Left renal pelvis (tissue), 4 donors: ENCODE results near the gene EREG. TPM values are rescaled to one million over a fixed set of nuclear protein-coding genes. Genes with fewer than 3 reads are reported as not detected.

ENCODE experiments used
- DNase-seq, 4 donors: peaks; one replicate each; pipeline ENCODE4 v3.0.0-alpha.2; 2013; ENCODE audit warnings: low read depth in 4 of 4, low spot score in 3 of 4
- polyA plus RNA-seq, 4 donors: library from polyadenylated mRNA; unstranded; fragments of 120-200 nt; gene quantifications; one replicate each; pipeline ENCODE4 v1.2.1, GENCODE V29; 2013; ENCODE audit not compliant: insufficient read length in 4 of 4

EREG gene
- polyA plus RNA-seq, 4 donors: 0.13 to 0.42 (median 0.24) TPM; not detected in 1

GRCh38 chr4:74418063-74418670 is 53.2 kb downstream of the EREG start:
- DNase-seq: no peak

GRCh38 chr4:74420863-74421262 is 55.9 kb downstream of the EREG start:
- DNase-seq: no peak

- no peak for DNase-seq
These were observed 58.2 kb downstream of the EREG start for GRCh38 chr4:74423104-74423503.

- no peak for DNase-seq
These were observed 59.2 kb downstream of the EREG start for GRCh38 chr4:74424111-74424510.

- DNase-seq: no peak
These were observed 61.2 kb downstream of the EREG start for GRCh38 chr4:74426101-74426500.

DNA sequence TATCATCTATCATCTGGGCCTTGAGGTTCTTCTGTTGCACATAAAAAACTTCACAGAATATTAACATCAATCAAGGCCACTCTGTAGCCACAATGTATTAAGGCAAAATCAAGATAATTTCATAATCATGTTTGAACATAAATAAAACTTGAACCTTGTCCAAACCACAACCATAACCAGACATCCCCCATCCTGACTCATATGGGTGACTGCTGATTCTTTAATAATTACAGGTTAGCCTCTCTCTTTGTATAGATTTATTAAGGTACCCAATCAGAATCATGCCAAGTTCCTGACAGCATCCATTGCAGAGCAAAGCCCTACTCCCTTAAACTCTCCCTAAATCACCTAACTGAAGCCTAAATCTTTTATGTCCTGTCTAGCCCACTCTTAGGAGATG is 63.3 kb downstream of the EREG start:
- no peak for DNase-seq

- no peak for DNase-seq
These were observed 66.3 kb downstream of the EREG start for GRCh38 chr4:74431113-74431826.

GRCh38 chr4:74433043-74433442 is 68.1 kb downstream of the EREG start:
- DNase-seq: no peak

DNA sequence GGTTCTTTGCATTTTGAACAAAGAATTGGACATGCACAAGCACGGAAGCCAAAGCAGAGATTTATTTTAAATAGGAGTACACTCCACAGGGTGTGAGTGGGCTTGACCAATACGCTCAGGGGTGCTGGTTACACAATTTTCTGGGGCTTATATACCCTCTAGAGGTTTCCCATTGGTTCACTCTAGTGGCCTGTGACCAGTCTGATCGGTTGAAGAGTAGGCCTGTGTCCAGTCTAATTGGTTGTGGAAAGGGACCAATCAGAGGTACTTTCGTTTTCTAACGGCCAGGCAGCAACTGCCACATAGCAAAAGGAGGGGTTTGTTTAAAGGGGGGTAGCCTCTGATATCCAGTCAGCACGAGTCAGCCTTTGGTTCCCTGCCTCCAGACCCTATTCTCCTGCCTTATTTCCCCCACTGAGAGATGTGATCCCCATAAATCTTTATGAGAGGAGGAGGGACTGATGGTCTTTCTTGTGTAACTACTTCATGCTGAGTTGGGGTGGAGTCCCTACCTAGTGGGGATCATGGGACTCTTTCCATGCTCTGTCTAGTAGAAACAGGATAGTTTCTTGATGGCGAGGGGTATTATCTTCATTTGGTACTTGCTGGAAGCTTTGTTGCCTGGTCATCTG is 68.7 kb downstream of the EREG start:
- no peak for DNase-seq

DNA sequence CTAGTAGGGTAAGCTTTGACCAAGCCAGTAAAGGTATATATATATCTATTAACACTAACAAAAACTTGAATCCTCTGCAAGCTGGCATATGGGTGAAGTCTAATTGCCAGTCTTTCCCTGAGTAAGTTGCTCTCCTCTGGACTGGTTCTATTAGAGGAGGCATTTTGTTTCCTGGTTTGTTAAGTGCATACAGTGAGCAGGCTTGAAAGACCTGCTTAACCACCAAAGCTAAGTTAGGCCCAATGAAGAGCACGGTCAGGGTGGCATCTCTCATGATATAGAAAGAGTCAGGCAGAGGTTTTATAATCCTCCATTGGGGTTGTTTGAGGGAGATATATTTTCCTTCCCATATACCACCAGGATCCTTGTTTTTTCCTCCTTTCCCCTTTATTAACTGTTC is 70.4 kb downstream of the EREG start:
- no peak for DNase-seq

DNA sequence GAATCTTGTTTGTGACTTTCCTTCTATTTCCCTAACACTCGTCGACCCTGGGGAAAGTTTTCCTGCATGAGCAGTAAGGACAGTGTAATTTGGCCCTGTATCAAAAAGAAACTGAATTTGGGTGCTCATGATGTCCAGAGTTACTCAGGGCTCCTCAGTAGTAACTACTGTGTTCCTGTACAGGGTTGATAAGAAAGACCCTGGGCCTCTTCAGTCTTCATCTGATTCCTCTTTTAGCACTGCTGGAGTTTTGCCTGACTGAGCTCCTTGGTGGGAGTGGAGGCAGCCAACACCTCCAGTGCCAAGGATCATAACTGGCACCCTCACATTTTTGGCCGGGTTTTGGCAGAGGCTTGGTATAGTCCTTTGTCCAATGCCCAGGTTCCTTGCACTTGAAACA is 72.9 kb downstream of the EREG start:
- DNase-seq: no peak

Other genes starting within 250 kb of the EREG start
- gene MTHFD2L, start 207.0 kb upstream of the EREG start, polyA plus RNA-seq: 10 to 100 TPM; 12.7 to 30.6 (median 23.8) TPM
- gene EPGN, start 56.7 kb upstream of the EREG start, polyA plus RNA-seq: 1 to 10 TPM in 3 of 4 donors, not detected in 1; 1.6 to 2.0 (median 1.7) TPM
- under 1 TPM in 3 of 4 donors, not detected in 1; 0.20 to 0.56 (median 0.23) TPM for gene AREG, start 80.0 kb downstream of the EREG start, polyA plus RNA-seq